Suprapubic skin (tissue), 4 donors: Measurements from ENCODE around the gene HLA-F. TPM values are rescaled to one million over a fixed set of nuclear protein-coding genes. Genes with fewer than 3 reads are reported as not detected.

Source experiments
- DNase-seq, 2 donors: peaks; one replicate each; pipeline ENCODE4 v3.0.0-alpha.2; 2019; ENCODE audit warnings: low spot score in 2 of 2
- H3K27ac ChIP-seq: fragments of 200-600 bp; sonication (generic); one replicate; pipeline ENCODE4 v1.5.1; 2019
- H3K27me3 ChIP-seq: fragments of 200-600 bp; sonication (generic); one replicate; pipeline ENCODE4 v1.5.1; 2019
- H3K36me3 ChIP-seq: fragments of 200-600 bp; sonication (generic); one replicate; pipeline ENCODE4 v1.5.1; 2019
- H3K4me1 ChIP-seq: fragments of 200-600 bp; sonication (generic); one replicate; pipeline ENCODE4 v1.5.1; 2019
- H3K4me3 ChIP-seq: fragments of 200-600 bp; sonication (generic); one replicate; pipeline ENCODE4 v1.5.1; 2019; ENCODE audit warnings: mild to moderate bottlenecking
- H3K9me3 ChIP-seq: fragments of 200-600 bp; sonication (generic); one replicate; pipeline ENCODE4 v1.5.1; 2019
- EP300 ChIP-seq: sonication (generic); formaldehyde crosslinking; IDR thresholded peaks from one replicate; pipeline ENCODE4 v1.6.1; 2017; ENCODE audit warnings: antibody characterized with exemption
- POLR2A ChIP-seq, 2 donors: fragments of 450-650 bp; IDR thresholded peaks; one replicate each; pipeline ENCODE4 v1.6.1; 2017; ENCODE audit warnings: antibody characterized with exemption in 2 of 2, mild to moderate bottlenecking in 2 of 2, moderate library complexity in 2 of 2
- POLR2AphosphoS5 ChIP-seq, 3 donors: sonication (generic); formaldehyde crosslinking; IDR thresholded peaks; one replicate each; pipeline ENCODE4 v1.6.1; 2017; ENCODE audit warnings: antibody characterized with exemption in 3 of 3
- WGBS: methylation state at CpG from one replicate; pipeline ENCODE4 v1.1.5; 2018; 5-methylcytosine and 5-hydroxymethylcytosine counted together
- total RNA-seq, 4 donors: library from RNA; depleted of rRNA; stranded (reverse); fragments of >200 nt; gene quantifications; one replicate each; pipeline ENCODE4 v1.1.0, GENCODE V29; 2016
- TF ChIP-seq, protein P1 (sequence below), 2 donors: fragments of 200-600 bp in 1 of 2; fragments of 450-650 bp in 1 of 2; sonication (generic) in 1 of 2; IDR thresholded peaks; one replicate each; pipeline ENCODE4 v1.5.1; 2016 to 2019; ENCODE audit warnings: antibody characterized with exemption in 2 of 2, mild to moderate bottlenecking in 1 of 2, moderate library complexity in 1 of 2

Gene HLA-F
- total RNA-seq, 4 donors from 2014 or later, result 25.6 to 162 (median 62.2) TPM

DNA sequence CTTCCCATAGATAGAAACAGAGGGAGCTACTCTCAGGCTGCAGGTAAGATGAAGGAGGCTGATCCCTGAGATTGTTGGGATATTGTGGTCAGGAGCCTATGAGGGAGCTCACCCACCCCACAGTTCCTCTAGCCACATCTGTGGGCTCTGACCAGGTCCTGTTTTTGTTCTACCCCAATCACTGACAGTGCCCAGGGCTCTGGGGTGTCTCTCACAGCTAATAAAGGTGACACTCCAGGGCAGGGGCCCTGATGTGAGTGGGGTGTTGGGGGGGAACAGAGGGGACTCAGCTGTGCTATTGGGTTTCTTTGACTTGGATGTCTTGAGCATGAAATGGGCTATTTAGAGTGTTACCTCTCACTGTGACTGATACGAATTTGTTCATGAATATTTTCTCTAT, 2.8 kb downstream of the HLA-F start:
- TF ChIP-seq, protein P1, sequence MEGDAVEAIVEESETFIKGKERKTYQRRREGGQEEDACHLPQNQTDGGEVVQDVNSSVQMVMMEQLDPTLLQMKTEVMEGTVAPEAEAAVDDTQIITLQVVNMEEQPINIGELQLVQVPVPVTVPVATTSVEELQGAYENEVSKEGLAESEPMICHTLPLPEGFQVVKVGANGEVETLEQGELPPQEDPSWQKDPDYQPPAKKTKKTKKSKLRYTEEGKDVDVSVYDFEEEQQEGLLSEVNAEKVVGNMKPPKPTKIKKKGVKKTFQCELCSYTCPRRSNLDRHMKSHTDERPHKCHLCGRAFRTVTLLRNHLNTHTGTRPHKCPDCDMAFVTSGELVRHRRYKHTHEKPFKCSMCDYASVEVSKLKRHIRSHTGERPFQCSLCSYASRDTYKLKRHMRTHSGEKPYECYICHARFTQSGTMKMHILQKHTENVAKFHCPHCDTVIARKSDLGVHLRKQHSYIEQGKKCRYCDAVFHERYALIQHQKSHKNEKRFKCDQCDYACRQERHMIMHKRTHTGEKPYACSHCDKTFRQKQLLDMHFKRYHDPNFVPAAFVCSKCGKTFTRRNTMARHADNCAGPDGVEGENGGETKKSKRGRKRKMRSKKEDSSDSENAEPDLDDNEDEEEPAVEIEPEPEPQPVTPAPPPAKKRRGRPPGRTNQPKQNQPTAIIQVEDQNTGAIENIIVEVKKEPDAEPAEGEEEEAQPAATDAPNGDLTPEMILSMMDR (IDR thresholded peaks at IDR 0.05), result no peak
- TF ChIP-seq POLR2A (IDR thresholded peaks at IDR 0.05) (no peak), POLR2AphosphoS5 (IDR thresholded peaks at IDR 0.05) (no peak), EP300 (no peak)
- no peak overlapping the region for H3K27ac ChIP-seq
- 74% methylated on average over 1 of the region's 1 CpG for WGBS

DNA sequence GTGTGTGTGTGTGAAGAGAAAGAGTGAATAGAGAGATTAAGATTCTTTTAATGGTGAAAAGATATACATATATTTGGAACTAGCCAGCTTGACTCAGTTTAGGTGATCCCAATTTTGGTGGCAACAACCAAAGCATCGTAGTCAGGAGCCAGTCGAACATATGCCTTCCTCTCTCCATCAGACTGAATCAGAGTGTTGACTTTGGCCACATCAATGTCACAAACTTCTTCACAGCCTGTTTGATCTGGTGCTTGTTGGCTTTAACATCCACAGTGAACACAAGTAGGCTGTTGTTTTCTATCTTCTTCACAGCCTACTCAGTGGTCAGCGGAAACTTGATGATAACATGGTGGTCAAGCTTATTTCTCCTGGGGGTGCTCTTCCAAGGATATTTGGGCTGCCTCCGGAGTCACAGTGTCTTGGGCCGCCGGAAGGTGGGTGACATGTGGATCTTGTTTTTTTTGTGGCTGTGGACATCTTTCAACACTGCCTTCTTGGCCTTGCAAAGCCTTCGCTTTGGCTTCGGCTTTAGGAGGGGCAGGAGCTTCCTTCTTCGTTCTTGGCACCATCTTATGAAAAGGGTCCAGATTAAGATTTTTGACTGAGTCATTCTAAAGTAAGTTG, 3.4 kb downstream of the HLA-F start:
- no peak overlapping the region for H3K4me3 ChIP-seq
- no peak overlapping the region for H3K27ac ChIP-seq
- H3K9me3 ChIP-seq, result no peaks in the 10 kb centered on the region
- no peaks in the 10 kb centered on the region for H3K27me3 ChIP-seq
- H3K36me3 ChIP-seq, result peaks cover 18% of the 10 kb centered on the region
- DNase-seq, result no peak
- WGBS, result 92% methylated on average over 9 of the region's 9 CpGs
- TF ChIP-seq EP300 (no peak), POLR2AphosphoS5 (IDR thresholded peaks at IDR 0.05) (no peak), POLR2A (IDR thresholded peaks at IDR 0.05) (no peak)
- TF ChIP-seq, protein P1 (IDR thresholded peaks at IDR 0.05), result no peak
- peaks cover 22% of the 10 kb centered on the region for H3K4me1 ChIP-seq

More for the DNA sequence above, 2.8 kb downstream of the HLA-F start:
- H3K4me1 ChIP-seq, result peaks cover 22% of the 10 kb centered on the region
- no peak overlapping the region for H3K4me3 ChIP-seq
- H3K27me3 ChIP-seq, result no peaks in the 10 kb centered on the region
- no peaks in the 10 kb centered on the region for H3K9me3 ChIP-seq
- peaks cover 18% of the 10 kb centered on the region for H3K36me3 ChIP-seq
- no peak for DNase-seq

DNA sequence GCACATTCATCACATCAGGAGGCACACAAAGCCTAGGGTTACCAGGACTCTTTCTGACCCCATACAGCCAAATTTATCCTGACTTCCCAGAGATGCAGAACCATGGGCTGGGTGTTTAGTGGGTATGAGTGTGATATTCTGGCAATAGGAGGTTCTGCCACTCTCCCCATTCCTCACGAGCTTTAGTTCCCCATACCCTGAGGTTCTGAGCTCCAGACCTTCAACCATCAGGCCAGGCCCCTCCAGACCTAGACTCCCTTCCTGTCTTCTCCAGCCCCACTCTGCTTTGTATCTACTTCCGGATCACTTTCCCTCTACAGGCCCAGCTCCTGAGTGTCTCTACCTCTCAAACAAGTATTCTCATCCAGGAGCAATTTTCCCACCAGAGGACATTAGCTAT, 4.4 kb downstream of the HLA-F start:
- Histone ChIP-seq H3K9me3 (no peaks in the 10 kb centered on the region), H3K27me3 (no peaks in the 10 kb centered on the region), H3K4me3 (no peak overlapping the region), H3K4me1 (peaks cover 22% of the 10 kb centered on the region), H3K27ac (no peak overlapping the region), H3K36me3 (peaks cover 18% of the 10 kb centered on the region)
- TF ChIP-seq POLR2AphosphoS5 (IDR thresholded peaks at IDR 0.05) (no peak), EP300 (no peak), POLR2A (IDR thresholded peaks at IDR 0.05) (no peak)
- TF ChIP-seq, protein P1 (IDR thresholded peaks at IDR 0.05), result no peak
- DNase-seq, result no peak
- 41% methylated on average over 2 of the region's 2 CpGs for WGBS

DNA sequence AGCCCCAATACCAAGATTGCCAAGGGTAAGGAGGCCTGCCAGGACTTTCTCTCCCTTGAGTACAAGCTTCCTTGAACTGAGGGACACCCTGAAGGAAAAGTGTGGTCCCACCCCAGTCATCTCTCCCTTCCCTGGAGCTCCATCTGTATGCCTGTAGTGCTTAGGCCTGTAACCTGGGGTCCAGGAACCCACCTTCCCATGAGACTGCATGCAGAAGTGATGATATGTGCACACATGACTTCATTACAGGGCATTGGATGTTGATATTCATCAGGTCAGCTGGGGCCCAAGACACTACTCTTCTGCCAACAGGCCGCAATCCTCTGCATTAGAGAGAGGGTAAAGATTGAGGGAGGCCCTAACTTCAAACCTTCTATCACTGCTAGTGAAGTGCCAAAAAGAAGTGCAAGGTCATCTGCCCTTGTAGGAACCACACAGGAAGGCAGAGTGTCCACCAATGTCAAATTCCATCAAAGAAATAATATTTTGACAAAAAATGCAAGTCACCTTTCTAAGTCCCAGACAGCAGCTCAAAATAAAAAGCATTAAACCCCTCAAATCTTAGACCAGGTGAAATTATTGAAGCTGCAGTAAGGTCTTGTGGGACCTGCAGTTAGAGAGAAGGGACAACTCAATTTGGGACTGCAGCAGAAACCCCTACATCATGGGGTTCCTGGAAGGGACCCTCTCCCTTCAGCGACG, 5.1 kb downstream of the HLA-F start:
- no peak for DNase-seq
- WGBS, result 93% methylated on average over 3 of the region's 3 CpGs
- H3K36me3 ChIP-seq, result peaks cover 18% of the 10 kb centered on the region

DNA sequence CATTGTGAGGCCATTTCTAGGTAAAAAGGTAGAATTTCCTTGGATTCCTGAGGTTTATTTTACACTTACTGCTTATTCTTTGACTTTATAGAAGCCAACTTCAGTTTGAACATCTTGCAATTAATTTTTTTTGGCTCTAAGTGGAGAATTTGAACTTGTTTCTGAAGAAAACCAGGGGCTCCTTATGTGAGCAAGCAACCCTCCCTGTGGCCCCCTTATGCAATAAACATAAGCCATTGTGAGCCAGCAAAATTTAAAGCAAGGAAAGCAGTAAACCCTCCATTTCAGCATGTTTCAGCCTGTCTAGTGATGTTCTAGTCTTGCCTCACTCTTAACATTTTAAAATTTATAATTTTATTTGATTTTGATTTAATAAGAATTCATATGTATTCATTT, 5.6 kb downstream of the HLA-F start:
- Histone ChIP-seq H3K36me3 (peaks cover 18% of the 10 kb centered on the region), H3K4me3 (no peak overlapping the region), H3K9me3 (no peaks in the 10 kb centered on the region), H3K27ac (no peak overlapping the region), H3K4me1 (peaks cover 22% of the 10 kb centered on the region), H3K27me3 (no peaks in the 10 kb centered on the region)
- DNase-seq, result no peak
- TF ChIP-seq, protein P1 (IDR thresholded peaks at IDR 0.05), result no peak
- TF ChIP-seq POLR2AphosphoS5 (IDR thresholded peaks at IDR 0.05) (no peak), POLR2A (IDR thresholded peaks at IDR 0.05) (no peak), EP300 (no peak)

More for the DNA sequence above, 5.1 kb downstream of the HLA-F start:
- no peaks in the 10 kb centered on the region for H3K27me3 ChIP-seq
- H3K4me3 ChIP-seq, result no peak overlapping the region
- H3K9me3 ChIP-seq, result no peaks in the 10 kb centered on the region
- no peak overlapping the region for H3K27ac ChIP-seq
- peaks cover 22% of the 10 kb centered on the region for H3K4me1 ChIP-seq
- TF ChIP-seq, protein P1 (IDR thresholded peaks at IDR 0.05), result no peak
- TF ChIP-seq EP300, result no peak
- TF ChIP-seq POLR2A (IDR thresholded peaks at IDR 0.05), result no peak
- no peak for TF ChIP-seq POLR2AphosphoS5 (IDR thresholded peaks at IDR 0.05)
